Measurements from ENCODE around the gene SRRM4.

The SRRM4 gene

DNA sequence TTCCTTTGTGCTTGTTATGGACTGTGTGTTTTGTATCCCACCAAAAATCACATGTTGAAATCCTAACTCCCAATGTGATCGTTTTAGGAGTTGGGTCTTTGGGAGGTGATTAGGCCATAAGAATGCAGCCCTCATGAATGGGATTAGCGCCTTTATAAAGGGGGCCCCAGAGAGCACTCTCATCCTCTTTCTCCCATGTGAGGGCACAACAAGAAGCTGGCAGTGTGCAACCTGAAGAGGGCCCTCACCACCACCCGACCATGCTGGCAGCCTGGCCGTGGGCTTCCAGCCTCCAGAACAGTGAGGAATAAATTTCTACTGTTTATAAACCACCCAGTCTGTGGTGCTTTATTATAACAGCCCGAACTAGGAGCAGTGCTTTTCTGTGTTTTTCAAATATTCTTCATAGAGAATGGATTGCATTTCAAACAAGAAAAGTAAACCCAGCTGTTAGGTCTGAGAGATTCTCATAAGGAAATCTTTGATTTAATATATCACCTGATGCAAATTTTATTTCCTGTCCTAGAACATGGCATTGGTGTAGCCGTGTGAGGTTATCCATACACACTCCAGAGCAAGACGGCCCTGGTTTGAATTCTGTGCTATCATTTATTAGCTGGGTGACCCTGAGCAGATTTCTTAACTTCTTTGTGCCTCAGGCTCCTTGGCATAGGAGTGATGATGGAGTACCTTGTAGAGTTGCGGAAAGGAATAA lies 225.2 kb downstream of the SRRM4 start:
- DNase-seq (ENCODE audit: insufficient read length, low spot score) (no peak), FAIRE-seq (no peak)
- TF ChIP-seq, protein P1, sequence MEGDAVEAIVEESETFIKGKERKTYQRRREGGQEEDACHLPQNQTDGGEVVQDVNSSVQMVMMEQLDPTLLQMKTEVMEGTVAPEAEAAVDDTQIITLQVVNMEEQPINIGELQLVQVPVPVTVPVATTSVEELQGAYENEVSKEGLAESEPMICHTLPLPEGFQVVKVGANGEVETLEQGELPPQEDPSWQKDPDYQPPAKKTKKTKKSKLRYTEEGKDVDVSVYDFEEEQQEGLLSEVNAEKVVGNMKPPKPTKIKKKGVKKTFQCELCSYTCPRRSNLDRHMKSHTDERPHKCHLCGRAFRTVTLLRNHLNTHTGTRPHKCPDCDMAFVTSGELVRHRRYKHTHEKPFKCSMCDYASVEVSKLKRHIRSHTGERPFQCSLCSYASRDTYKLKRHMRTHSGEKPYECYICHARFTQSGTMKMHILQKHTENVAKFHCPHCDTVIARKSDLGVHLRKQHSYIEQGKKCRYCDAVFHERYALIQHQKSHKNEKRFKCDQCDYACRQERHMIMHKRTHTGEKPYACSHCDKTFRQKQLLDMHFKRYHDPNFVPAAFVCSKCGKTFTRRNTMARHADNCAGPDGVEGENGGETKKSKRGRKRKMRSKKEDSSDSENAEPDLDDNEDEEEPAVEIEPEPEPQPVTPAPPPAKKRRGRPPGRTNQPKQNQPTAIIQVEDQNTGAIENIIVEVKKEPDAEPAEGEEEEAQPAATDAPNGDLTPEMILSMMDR (IDR thresholded peaks at IDR 0.05; ENCODE audit: insufficient read depth, missing control alignments), result peak; percentile 31

- no peak for DNase-seq (ENCODE audit: insufficient read length, low spot score)
- no peak for FAIRE-seq
- TF ChIP-seq, protein P1 (IDR thresholded peaks at IDR 0.05; ENCODE audit: insufficient read depth, missing control alignments), result no peak
These were observed 225.8 kb downstream of the SRRM4 start for GRCh38 chr12:119207063-119207560.

DNA sequence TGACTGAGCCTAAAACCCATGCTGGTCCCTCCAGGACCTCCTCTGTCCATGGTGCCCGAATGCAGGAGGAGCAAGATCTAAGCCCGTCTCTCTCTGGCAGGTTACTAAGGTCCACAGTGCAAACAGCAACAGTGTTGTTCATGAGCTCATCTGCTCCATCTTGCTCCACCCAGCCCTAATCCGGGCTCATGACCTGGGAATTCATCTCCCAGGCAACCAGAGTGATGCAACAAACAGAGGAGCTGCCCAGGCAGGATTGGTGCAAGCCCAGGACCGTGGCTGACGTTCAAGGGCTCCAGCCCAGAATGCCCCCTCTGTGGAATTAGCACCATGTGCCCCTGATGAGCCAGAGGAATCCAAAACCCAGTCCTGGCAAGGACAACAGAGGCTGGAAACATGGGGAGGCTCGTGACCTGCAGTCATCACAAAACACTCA lies 227.3 kb downstream of the SRRM4 start:
- TF ChIP-seq, protein P1 (IDR thresholded peaks at IDR 0.05; ENCODE audit: insufficient read depth, missing control alignments), result no peak
- FAIRE-seq (no peak), DNase-seq (ENCODE audit: insufficient read length, low spot score) (peak; percentile 32)

DNA sequence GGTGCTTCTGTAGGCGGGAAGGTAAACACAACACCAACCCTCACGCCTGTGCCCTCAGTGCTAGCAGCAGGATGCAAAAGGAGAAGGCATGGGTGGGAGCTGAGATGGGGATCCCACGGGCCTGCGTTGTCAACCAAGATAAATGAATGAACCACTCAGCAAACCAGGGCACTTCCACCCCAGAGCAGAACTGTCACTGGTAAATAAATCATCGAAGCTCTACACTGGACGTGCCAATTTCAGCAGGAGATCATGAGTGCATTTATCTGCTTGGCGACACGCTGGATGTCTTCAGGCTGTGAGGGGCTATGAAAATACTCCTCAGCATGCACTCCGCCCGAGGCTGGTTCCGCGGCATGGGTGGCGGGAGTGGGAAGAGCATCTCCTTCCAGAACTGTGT lies 230.5 kb downstream of the SRRM4 start:
- no peak for DNase-seq (ENCODE audit: insufficient read length, low spot score)
- TF ChIP-seq, protein P1 (IDR thresholded peaks at IDR 0.05; ENCODE audit: insufficient read depth, missing control alignments), result no peak
- FAIRE-seq, result no peak

All from D721Med (cell line).